Right lobe of liver (tissue), 6 donors: ENCODE results near the gene SLC6A9. TPM values are rescaled to one million over a fixed set of nuclear protein-coding genes. Genes with fewer than 3 reads are reported as not detected.

Experiments used
- ATAC-seq, 4 donors: fragments of 200-7000 bp; cut with Tn5 transposase; one replicate each; pipeline ENCODE4 v1.9.1; 2020; ENCODE audit warnings: mild to moderate bottlenecking in 4 of 4, moderate library complexity in 4 of 4
- DNase-seq, 3 donors: peaks; one replicate each; pipeline ENCODE4 v3.0.0-alpha.2; 2020
- H3K27ac ChIP-seq, 3 donors: fragments of 200-600 bp; one replicate each; pipeline ENCODE4 v1.8.0; 2022
- H3K27me3 ChIP-seq, 2 donors: fragments of 200-600 bp; one replicate each; pipeline ENCODE4 v1.8.0; 2022
- H3K36me3 ChIP-seq, 4 donors: fragments of 200-600 bp; sonication (generic) in 1 of 4; one replicate each; pipeline versions ENCODE4 v1.5.1 to v1.8.0; 2017 to 2022; ENCODE audit warnings: control low read depth in 1 of 4
- H3K4me1 ChIP-seq, 4 donors: fragments of 200-600 bp; sonication (generic) in 1 of 4; one replicate each; pipeline versions ENCODE4 v1.5.1 to v1.8.0; 2017 to 2022; ENCODE audit warnings: control low read depth in 1 of 4
- H3K4me3 ChIP-seq, 3 donors: fragments of 200-600 bp; one replicate each; pipeline ENCODE4 v1.8.0; 2022
- H3K9me3 ChIP-seq, 4 donors: fragments of 200-600 bp; sonication (generic) in 1 of 4; one replicate each; pipeline versions ENCODE4 v1.5.1 to v1.8.0; 2017 to 2022; ENCODE audit warnings: control low read depth in 1 of 4
- CTCF ChIP-seq, 4 donors: fragments of 200-600 bp in 3 of 4; fragments of 450-650 bp in 1 of 4; IDR thresholded peaks; one replicate each; pipeline versions ENCODE4 v1.5.1 to v1.8.0; 2016 to 2022; ENCODE audit warnings: antibody characterized with exemption in 4 of 4, mild to moderate bottlenecking in 2 of 4
- POLR2A ChIP-seq: fragments of 450-650 bp; IDR thresholded peaks from one replicate; pipeline ENCODE4 v1.6.1; 2017; ENCODE audit warnings: antibody characterized with exemption, mild to moderate bottlenecking
- WGBS: methylation state at CpG from one replicate; pipeline ENCODE4 v1.1.6; 2018; ENCODE audit warnings: low coverage, low lambda C conversion rate; ENCODE audit not compliant: insufficient coverage; ENCODE audit errors: missing lambda C conversion rate; 5-methylcytosine and 5-hydroxymethylcytosine counted together
- intact Hi-C, 2 donors: fragments of 100-400 bp; cut with DNase I; formaldehyde crosslinking; loops; one replicate each; pipeline versions ENCODE4 v1.11.2 to v1.14.1; 2022
- total RNA-seq, 6 experiments: library from RNA; depleted of rRNA in 2 of 6; stranded (reverse); fragments of >200 nt in 2 of 6; fragmentation: NEBNext Ultra II Directional in 3 of 6; extraction: Animal tissue kit (Norgen Biotek cat#: 25700) in 3 of 6; gene quantifications; one replicate each; pipeline versions ENCODE4 v1.1.0 to v1.2.4, GENCODE V29; 2016 to 2023
- donor health status: DM: no; HTN: yes; CAD: no.
- donor health status: DM: no; HTN: no; CAD: no.
- donor health status: DM: no; HTN: no; CAD: no.
- donor health status: DM: no; HTN: yes; CAD: no.
- donor health status: DM: no; HTN: yes; CAD: no.

The SLC6A9 gene
- total RNA-seq, 6 experiments from 2014 or later, result 0.78 to 2.2 (median 1.9) TPM

- no peak overlapping the region for H3K27ac ChIP-seq
- no peaks in the 10 kb centered on the region for H3K27me3 ChIP-seq
- H3K36me3 ChIP-seq, result no peaks in the 10 kb centered on the region
- TF ChIP-seq CTCF (IDR thresholded peaks at IDR 0.05) (no peak), POLR2A (no peak)
- intact Hi-C loops, result no loop called here
- H3K4me3 ChIP-seq, result no peak overlapping the region
- ATAC-seq (no peak), DNase-seq (no peak)
- H3K9me3 ChIP-seq, result no peaks in the 10 kb centered on the region
- H3K4me1 ChIP-seq, result peaks cover 0 to 3% (median 0%) of the 10 kb centered on the region in 4 donors
- 73% methylated on average over 2 of the region's 3 CpGs for WGBS
Measured at GRCh38 chr1:44025816-44026215, 5.4 kb downstream of the SLC6A9 start.

GRCh38 chr1:44024903-44025525 is 6.2 kb downstream of the SLC6A9 start:
- no peaks in the 10 kb centered on the region for H3K36me3 ChIP-seq
- intact Hi-C loops, result no loop called here
- no peaks in the 10 kb centered on the region for H3K9me3 ChIP-seq
- ATAC-seq (no peak), DNase-seq (no peak)
- no peaks in the 10 kb centered on the region for H3K4me1 ChIP-seq
- no peak overlapping the region for H3K4me3 ChIP-seq
- no peak for TF ChIP-seq CTCF (IDR thresholded peaks at IDR 0.05)
- TF ChIP-seq POLR2A, result no peak
- H3K27me3 ChIP-seq, result no peaks in the 10 kb centered on the region
- no peak overlapping the region for H3K27ac ChIP-seq
- 76% methylated on average over 13 of the region's 13 CpGs for WGBS

GRCh38 chr1:44024031-44024902 is 7.0 kb downstream of the SLC6A9 start:
- Histone ChIP-seq H3K4me3 (no peak overlapping the region), H3K4me1 (no peaks in the 10 kb centered on the region), H3K27ac (no peak overlapping the region), H3K27me3 (no peaks in the 10 kb centered on the region), H3K9me3 (no peaks in the 10 kb centered on the region), H3K36me3 (no peaks in the 10 kb centered on the region)
- ATAC-seq (no peak), DNase-seq (no peak)
- intact Hi-C loops, result no loop called here
- 65% methylated on average over 2 of the region's 14 CpGs for WGBS
- TF ChIP-seq POLR2A (no peak), CTCF (IDR thresholded peaks at IDR 0.05) (no peak)

- no peaks in the 10 kb centered on the region for H3K4me1 ChIP-seq
- H3K27ac ChIP-seq, result no peak overlapping the region
- no peak overlapping the region for H3K4me3 ChIP-seq
- WGBS, result 76% methylated on average over 3 of the region's 10 CpGs
- H3K27me3 ChIP-seq, result no peaks in the 10 kb centered on the region
- H3K36me3 ChIP-seq, result no peaks in the 10 kb centered on the region
- DNase-seq (no peak), ATAC-seq (no peak)
- TF ChIP-seq POLR2A (no peak), CTCF (IDR thresholded peaks at IDR 0.05) (no peak)
- H3K9me3 ChIP-seq, result no peaks in the 10 kb centered on the region
- intact Hi-C loops, result no loop called here
Measured at GRCh38 chr1:44021581-44022321, 9.5 kb downstream of the SLC6A9 start.
